ENCODE measurements around the gene DOHH. TPM values are rescaled to one million over a fixed set of nuclear protein-coding genes. Genes with fewer than 3 reads are reported as not detected.
"Not testable (repeated sequence)": the region's sequence is repeated elsewhere in the genome, so short reads cannot be mapped to it uniquely, and the experiment has no call there.

Gene DOHH
- total RNA-seq, 2 experiments from 2014 or later: 9.2 to 12.6 TPM

DNA sequence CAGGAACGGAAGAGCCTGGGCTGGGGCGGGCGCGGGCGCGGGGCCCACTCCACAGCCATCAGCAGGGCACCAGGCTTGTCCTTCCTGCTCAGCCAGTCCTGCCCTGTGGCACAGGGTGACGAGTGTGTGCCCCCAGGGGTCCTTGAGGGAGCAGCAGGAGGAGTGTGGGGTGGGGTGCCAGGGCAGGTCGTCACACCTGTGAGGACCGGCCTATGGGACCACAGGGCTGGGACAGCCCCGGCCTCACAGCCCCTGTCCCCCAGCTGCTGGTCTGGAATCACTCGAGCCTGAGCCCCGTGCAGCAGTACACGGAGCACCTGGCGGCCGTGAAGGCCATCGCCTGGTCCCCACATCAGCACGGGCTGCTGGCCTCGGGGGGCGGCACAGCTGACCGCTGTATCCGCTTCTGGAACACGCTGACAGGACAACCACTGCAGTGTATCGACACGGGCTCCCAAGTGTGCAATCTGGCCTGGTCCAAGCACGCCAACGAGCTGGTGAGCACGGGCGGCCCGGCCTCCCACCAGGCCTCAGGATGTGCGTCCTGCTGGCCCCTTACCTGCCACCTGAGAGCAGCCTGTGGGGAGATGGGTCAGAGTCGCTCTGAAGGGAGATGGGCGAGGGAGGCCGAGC, 31.8 kb upstream of the DOHH start:
- ChIA-PET CTCF (interaction anchor here (0.9 kb wide), 1 partner anchor 19 kb away, joined by 3 read pairs; no protein-coding TSS in a partner anchor), POLR2A (no interaction called here)
- DNase-seq: no peak
- Mint-ChIP-seq H3K9me3 (no peaks in the 10 kb centered on the region), H3K4me1 (no peaks in the 10 kb centered on the region), H3K4me3 (no peak overlapping the region), H3K27me3 (no peaks in the 10 kb centered on the region), H3K36me3 (ENCODE audit: low read depth) (peaks cover 19% of the 10 kb centered on the region), H3K27ac (peak overlapping the region; percentile 13)

DNA sequence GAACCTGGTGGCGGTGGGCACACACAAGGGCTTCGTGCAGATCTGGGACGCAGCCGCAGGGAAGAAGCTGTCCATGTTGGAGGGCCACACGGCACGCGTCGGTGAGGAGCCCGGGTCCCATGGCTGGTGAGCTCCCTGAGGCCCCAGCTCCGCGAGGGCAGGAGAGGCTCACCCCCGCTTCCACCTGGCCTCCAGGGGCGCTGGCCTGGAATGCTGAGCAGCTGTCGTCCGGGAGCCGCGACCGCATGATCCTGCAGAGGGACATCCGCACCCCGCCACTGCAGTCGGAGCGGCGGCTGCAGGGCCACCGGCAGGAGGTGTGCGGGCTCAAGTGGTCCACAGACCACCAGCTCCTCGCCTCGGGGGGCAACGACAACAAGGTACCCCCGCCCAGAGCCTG, 31.2 kb upstream of the DOHH start:
- no peak overlapping the region for H3K4me3 Mint-ChIP-seq
- peaks cover 23% of the 10 kb centered on the region for H3K36me3 Mint-ChIP-seq (ENCODE audit: low read depth)
- POLR2A ChIA-PET: no interaction called here
- DNase-seq: no peak
- no peak overlapping the region for H3K27ac Mint-ChIP-seq
- CTCF ChIA-PET: interaction anchor here (0.9 kb wide), 1 partner anchor 20 kb away, joined by 3 read pairs; no protein-coding TSS in a partner anchor
- no peaks in the 10 kb centered on the region for H3K27me3 Mint-ChIP-seq
- H3K4me1 Mint-ChIP-seq: no peaks in the 10 kb centered on the region
- no peaks in the 10 kb centered on the region for H3K9me3 Mint-ChIP-seq

DNA sequence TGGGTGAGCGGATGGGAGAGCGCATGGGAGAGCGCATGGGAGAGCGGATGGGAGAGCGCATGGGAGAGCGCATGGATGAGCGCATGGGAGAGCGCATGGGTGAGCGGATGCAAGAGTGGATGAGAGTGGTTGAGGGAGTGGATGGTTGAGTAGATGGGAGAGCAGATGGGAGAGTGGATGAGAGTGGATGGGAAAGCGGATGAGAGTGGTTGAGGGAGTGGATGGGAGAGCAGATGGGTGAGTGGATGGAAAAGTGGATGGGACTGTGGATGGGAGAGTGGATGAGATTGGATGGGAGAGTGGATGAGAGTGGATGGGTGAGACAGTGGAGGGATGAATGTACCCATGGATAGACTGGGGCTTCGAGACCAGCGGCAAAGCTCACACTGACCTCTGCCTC, 29.9 kb upstream of the DOHH start:
- H3K4me1 Mint-ChIP-seq: no peaks in the 10 kb centered on the region
- POLR2A ChIA-PET: no interaction called here
- H3K36me3 Mint-ChIP-seq (ENCODE audit: low read depth): peaks cover 18% of the 10 kb centered on the region
- no peak overlapping the region for H3K27ac Mint-ChIP-seq
- no peak overlapping the region for H3K4me3 Mint-ChIP-seq
- no peak for DNase-seq
- CTCF ChIA-PET: no interaction called here
- H3K9me3 Mint-ChIP-seq: no peaks in the 10 kb centered on the region
- no peaks in the 10 kb centered on the region for H3K27me3 Mint-ChIP-seq

DNA sequence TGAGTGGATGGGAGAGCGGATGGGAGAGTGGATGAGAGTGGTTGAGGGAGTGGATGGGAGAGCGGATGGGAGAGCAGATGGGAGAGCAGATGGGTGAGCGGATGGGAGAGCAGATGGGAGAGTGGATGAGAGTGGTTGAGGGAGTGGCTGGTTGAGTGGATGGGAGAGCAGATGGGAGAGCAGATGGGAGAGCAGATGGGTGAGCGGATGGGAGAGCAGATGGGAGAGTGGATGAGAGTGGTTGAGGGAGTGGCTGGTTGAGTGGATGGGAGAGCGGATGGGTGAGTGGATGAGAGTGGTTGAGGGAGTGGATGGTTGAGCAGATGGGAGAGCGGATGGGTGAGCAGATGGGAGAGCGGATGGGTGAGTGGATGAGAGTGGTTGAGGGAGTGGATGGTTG, 28.8 kb upstream of the DOHH start:
- CTCF ChIA-PET, DNase-seq: not testable (repeated sequence)

GRCh38 chr19:3528539-3529211, 28.2 kb upstream of the DOHH start:
- Mint-ChIP-seq H3K36me3 (ENCODE audit: low read depth) (peaks cover 14% of the 10 kb centered on the region), H3K4me3 (no peak overlapping the region), H3K4me1 (no peaks in the 10 kb centered on the region), H3K27ac (no peak overlapping the region), H3K9me3 (no peaks in the 10 kb centered on the region), H3K27me3 (no peaks in the 10 kb centered on the region)
- POLR2A ChIA-PET: no interaction called here
- CTCF ChIA-PET: interaction anchor here (1.2 kb wide), 1 partner anchor 16 kb away, joined by 3 read pairs; no protein-coding TSS in a partner anchor
- DNase-seq: no peak

More for the DNA sequence above, 28.8 kb upstream of the DOHH start:
- H3K27me3 Mint-ChIP-seq; H3K4me1 Mint-ChIP-seq; H3K36me3 Mint-ChIP-seq (ENCODE audit: low read depth); H3K4me3 Mint-ChIP-seq; H3K27ac Mint-ChIP-seq; H3K9me3 Mint-ChIP-seq; POLR2A ChIA-PET: not testable (repeated sequence)

DNA sequence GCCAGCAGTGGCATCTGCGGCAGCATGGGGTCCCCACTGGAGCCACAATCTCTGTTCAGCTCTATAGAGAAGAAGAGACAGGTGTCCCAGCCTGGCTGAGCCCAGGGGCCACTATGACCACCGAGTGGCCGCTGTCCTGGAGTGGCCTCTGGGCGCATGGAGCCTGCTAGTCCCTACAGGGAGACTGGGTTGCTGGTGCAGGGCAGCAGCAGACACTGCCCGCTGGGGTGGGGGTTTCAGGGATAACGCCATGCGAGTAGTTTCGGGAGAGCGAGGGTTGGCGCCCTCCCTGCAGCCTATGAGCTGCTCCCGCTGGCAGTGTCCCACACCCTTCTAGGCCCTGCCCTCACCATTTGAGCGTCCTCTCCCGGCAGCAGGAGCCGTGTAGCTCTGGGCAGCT, 27.6 kb upstream of the DOHH start:
- no peaks in the 10 kb centered on the region for H3K27me3 Mint-ChIP-seq
- no peaks in the 10 kb centered on the region for H3K9me3 Mint-ChIP-seq
- ChIA-PET POLR2A (no interaction called here), CTCF (interaction anchor here (1.2 to 1.6 kb wide), 2 partner anchors 17 to 25 kb away, joined by 3 read pairs; no protein-coding TSS in a partner anchor)
- peaks cover 10% of the 10 kb centered on the region for H3K36me3 Mint-ChIP-seq (ENCODE audit: low read depth)
- DNase-seq: no peak
- H3K27ac Mint-ChIP-seq: no peak overlapping the region
- H3K4me1 Mint-ChIP-seq: no peaks in the 10 kb centered on the region
- H3K4me3 Mint-ChIP-seq: no peak overlapping the region

- CTCF ChIA-PET: interaction anchor here (1.1 to 1.6 kb wide), 3 partner anchors 18 to 24 kb away, joined by 3 read pairs; no protein-coding TSS in a partner anchor
- DNase-seq: no peak
- Mint-ChIP-seq H3K4me1 (no peaks in the 10 kb centered on the region), H3K4me3 (no peak overlapping the region), H3K9me3 (no peaks in the 10 kb centered on the region), H3K27ac (no peak overlapping the region), H3K27me3 (no peaks in the 10 kb centered on the region), H3K36me3 (ENCODE audit: low read depth) (peaks cover 9% of the 10 kb centered on the region)
- POLR2A ChIA-PET: no interaction called here
These were observed 26.9 kb upstream of the DOHH start for GRCh38 chr19:3527238-3527910.

DNA sequence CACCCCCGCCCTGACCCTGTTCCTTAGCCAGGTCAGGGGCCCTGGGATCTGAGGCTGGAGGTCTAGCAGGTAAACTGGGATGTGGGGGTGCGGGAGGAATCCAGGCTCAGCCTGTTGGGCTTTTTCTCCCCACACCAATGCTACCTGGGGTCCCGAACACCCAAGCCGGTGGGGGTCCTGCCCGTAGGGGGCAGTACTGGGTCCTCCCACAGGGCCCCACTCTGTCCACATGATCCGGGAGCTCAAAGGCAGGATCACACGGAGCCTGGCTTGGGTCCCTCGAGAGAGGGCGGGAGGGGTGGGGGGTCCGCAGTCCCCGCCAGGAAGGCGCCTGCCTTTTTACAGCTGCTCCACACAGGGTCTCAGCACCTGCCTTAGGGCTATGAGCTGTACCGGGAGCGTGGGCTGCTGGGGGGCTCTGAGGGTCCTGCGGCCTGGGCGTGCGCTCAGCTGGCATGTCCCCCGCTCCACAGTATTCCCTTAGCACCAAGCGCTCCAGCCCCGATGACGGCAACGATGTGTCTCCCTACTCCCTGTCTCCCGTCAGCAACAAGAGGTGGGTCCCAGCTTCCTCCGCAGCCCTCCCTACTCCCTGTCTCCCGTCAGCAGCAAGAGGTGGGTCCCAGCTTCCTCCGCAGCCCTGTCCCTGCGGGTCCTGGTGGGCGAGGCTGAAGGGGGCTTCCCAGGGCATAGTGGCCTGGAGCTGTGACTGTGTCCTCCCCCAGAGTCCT, 26.2 kb upstream of the DOHH start:
- CTCF ChIA-PET: interaction anchor here (1.1 to 1.6 kb wide), 2 partner anchors 18 to 24 kb away, joined by 3 read pairs; no protein-coding TSS in a partner anchor
- H3K4me3 Mint-ChIP-seq: no peak overlapping the region
- POLR2A ChIA-PET: no interaction called here

DNA sequence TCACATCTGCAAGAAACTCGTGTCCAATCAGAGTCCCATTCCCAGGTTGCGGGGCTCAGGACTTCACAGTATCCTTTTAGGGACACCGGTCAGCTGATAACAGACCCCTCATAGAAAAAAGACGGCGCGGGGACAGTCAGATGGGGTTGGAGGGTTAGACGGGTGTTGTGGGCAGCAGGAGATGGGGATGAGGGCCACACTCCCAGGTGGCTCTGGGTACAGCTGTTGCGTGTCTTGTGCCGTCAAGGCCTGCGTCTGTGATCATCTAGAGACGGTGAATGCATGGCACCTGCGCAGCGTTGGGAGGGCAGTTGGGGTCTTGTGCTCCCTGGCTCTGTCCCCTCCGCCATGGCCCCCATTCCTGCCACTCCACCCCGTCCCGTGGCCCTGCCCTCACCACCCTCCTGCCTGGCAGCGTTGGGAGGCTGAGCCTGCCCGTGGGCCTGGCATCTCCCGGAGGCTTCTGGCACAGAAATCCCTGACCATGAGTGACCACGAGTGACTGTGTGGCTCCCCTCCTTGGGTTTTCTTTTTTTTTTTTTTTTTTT, 24.5 kb upstream of the DOHH start:
- H3K4me1 Mint-ChIP-seq: peaks cover 5% of the 10 kb centered on the region
- DNase-seq: no peak
- H3K9me3 Mint-ChIP-seq: no peaks in the 10 kb centered on the region
- peaks cover 16% of the 10 kb centered on the region for H3K36me3 Mint-ChIP-seq (ENCODE audit: low read depth)
- H3K4me3 Mint-ChIP-seq: no peak overlapping the region
- H3K27me3 Mint-ChIP-seq: no peaks in the 10 kb centered on the region
- CTCF ChIA-PET: no interaction called here
- H3K27ac Mint-ChIP-seq: no peak overlapping the region
- POLR2A ChIA-PET: no interaction called here

More for the DNA sequence above, 26.2 kb upstream of the DOHH start:
- DNase-seq: no peak
- Mint-ChIP-seq H3K9me3 (no peaks in the 10 kb centered on the region), H3K36me3 (ENCODE audit: low read depth) (peaks cover 11% of the 10 kb centered on the region), H3K4me1 (no peaks in the 10 kb centered on the region), H3K27ac (no peak overlapping the region), H3K27me3 (no peaks in the 10 kb centered on the region)

- CTCF ChIA-PET: no interaction called here
- Mint-ChIP-seq H3K36me3 (ENCODE audit: low read depth) (peaks cover 16% of the 10 kb centered on the region), H3K9me3 (no peaks in the 10 kb centered on the region), H3K27ac (no peak overlapping the region), H3K27me3 (no peaks in the 10 kb centered on the region), H3K4me1 (peaks cover 5% of the 10 kb centered on the region), H3K4me3 (no peak overlapping the region)
- POLR2A ChIA-PET: no interaction called here
- no peak for DNase-seq
These were observed 23.8 kb upstream of the DOHH start for GRCh38 chr19:3524078-3524842.

DNA sequence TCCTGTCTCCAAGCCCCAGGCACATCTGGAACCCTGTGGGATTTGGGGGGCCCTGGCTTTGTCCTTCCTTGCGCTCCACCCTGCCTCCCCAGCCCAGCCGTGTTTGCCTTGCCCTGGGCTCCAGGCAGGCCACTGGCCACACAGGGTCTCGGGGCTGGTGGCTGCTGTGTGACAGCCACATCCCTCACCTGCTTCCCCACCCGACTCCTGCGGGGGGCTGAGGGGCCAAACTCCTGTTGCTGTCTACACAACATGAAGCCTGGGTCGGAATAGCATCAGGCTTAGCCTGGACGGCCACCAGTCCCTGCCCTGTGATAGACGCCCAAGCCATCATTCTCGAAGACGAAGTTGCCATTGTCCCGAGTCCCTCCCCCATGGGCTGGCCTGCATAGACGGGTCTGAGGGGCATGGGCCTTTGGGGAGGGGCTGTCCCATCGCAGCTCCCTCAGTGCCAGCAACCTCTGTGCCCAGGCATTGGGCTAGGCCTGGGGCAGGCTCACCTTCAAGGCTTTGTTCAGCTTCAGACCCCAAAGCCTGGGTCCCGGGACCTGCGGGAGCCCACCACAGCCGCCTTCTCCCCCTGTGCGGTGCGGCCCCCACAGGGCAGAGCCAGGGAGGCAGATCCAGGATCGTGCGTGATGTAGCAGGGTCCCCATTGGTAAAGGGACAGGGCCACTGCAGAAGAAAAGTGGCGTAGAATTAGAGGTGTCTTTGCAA, 23.0 kb upstream of the DOHH start:
- ChIA-PET CTCF (no interaction called here), POLR2A (no interaction called here)
- Mint-ChIP-seq H3K4me3 (no peak overlapping the region), H3K4me1 (peaks cover 5% of the 10 kb centered on the region), H3K27ac (no peak overlapping the region), H3K9me3 (no peaks in the 10 kb centered on the region), H3K27me3 (no peaks in the 10 kb centered on the region), H3K36me3 (ENCODE audit: low read depth) (peaks cover 16% of the 10 kb centered on the region)
- DNase-seq: no peak

All from activated CD4-positive, alpha-beta T cell treated with anti-CD3 and anti-CD28 coated beads, Interleukin-2, amount 10 ng/mL, durations not matched to agents 7 days and 5 days (primary cell).